Liver (tissue), 9 donors: ENCODE measurements around the gene GZMM. TPM values are rescaled to one million over a fixed set of nuclear protein-coding genes. Genes with fewer than 3 reads are reported as not detected.

Experiments
- DNase-seq: peaks from one replicate; pipeline ENCODE4 v3.0.0-alpha.2; 2017; ENCODE audit warnings: low spot score
- H3K27ac ChIP-seq, 2 donors: one replicate each; pipeline ENCODE4 v1.7.0; 2013; ENCODE audit warnings: inconsistent platforms in 2 of 2, low read length in 2 of 2, control low read depth in 1 of 2, low read depth in 1 of 2, mild to moderate bottlenecking in 1 of 2
- H3K27me3 ChIP-seq, 4 donors: one replicate each; pipeline versions ENCODE4 v1.6.1 to v1.7.0; 2013; ENCODE audit warnings: low read length in 3 of 4, inconsistent platforms in 1 of 4, mild to moderate bottlenecking in 1 of 4, moderate library complexity in 1 of 4; ENCODE audit not compliant: control insufficient read depth in 4 of 4, insufficient read depth in 4 of 4
- H3K36me3 ChIP-seq, 4 donors: one replicate each; pipeline versions ENCODE4 v1.6.1 to v1.7.0; 2013; ENCODE audit warnings: low read length in 3 of 4, mild to moderate bottlenecking in 3 of 4, low read depth in 1 of 4, moderate library complexity in 1 of 4; ENCODE audit not compliant: control insufficient read depth in 4 of 4, insufficient read depth in 3 of 4
- H3K4me1 ChIP-seq, 4 donors: one replicate each; pipeline versions ENCODE4 v1.6.1 to v1.7.0; 2013; ENCODE audit warnings: low read length in 3 of 4, mild to moderate bottlenecking in 3 of 4, moderate library complexity in 1 of 4; ENCODE audit not compliant: control insufficient read depth in 4 of 4, insufficient read depth in 4 of 4
- H3K4me3 ChIP-seq, 3 donors: one replicate each; pipeline versions ENCODE4 v1.6.1 to v1.7.0; 2013; ENCODE audit warnings: low read length in 3 of 3, control low read depth in 1 of 3, low read depth in 1 of 3, mild to moderate bottlenecking in 1 of 3
- H3K9ac ChIP-seq, 2 donors: one replicate each; pipeline ENCODE4 v1.7.0; 2013; ENCODE audit warnings: low read length in 2 of 2, mild to moderate bottlenecking in 2 of 2, moderate library complexity in 2 of 2, control low read depth in 1 of 2, low read depth in 1 of 2
- H3K9me3 ChIP-seq, 4 donors: one replicate each; pipeline versions ENCODE4 v1.6.1 to v1.7.0; 2013; ENCODE audit warnings: low read length in 3 of 4; ENCODE audit not compliant: control insufficient read depth in 4 of 4
- ATF3 ChIP-seq: IDR thresholded peaks from 2 replicates; pipeline ENCODE4 v1.6.1; 2016; ENCODE audit warnings: antibody characterized with exemption
- CTCF ChIP-seq: fragments of 150-350 bp; IDR thresholded peaks from 2 replicates; pipeline ENCODE4 v1.5.1; 2017; ENCODE audit warnings: improper control_type of control experiment, low read depth, low read length; ENCODE audit not compliant: missing input control
- EGR1 ChIP-seq, 2 donors: IDR thresholded peaks; 2 replicates each; pipeline ENCODE4 v1.6.1; 2016 to 2018; ENCODE audit warnings: antibody characterized with exemption in 2 of 2, low read depth in 2 of 2
- FOXA1 ChIP-seq: IDR thresholded peaks from 2 replicates; pipeline ENCODE4 v1.6.1; 2016; ENCODE audit warnings: antibody characterized with exemption
- FOXA2 ChIP-seq: IDR thresholded peaks from 2 replicates; pipeline ENCODE4 v1.6.1; 2016; ENCODE audit warnings: antibody characterized with exemption
- GABPA ChIP-seq, 2 donors: IDR thresholded peaks in 1 of 2; conservative IDR thresholded peaks in 1 of 2; 2 replicates each; pipeline ENCODE4 v1.6.1; 2016; ENCODE audit warnings: antibody characterized with exemption in 2 of 2, mild to moderate bottlenecking in 1 of 2, moderate library complexity in 1 of 2
- HNF4A ChIP-seq, 2 donors: conservative IDR thresholded peaks; 2 replicates each; pipeline ENCODE4 v1.6.1; 2016; ENCODE audit warnings: antibody characterized with exemption in 2 of 2, mild to moderate bottlenecking in 2 of 2
- HNF4G ChIP-seq: IDR thresholded peaks from 2 replicates; pipeline ENCODE4 v1.6.1; 2016; ENCODE audit warnings: antibody characterized with exemption
- JUND ChIP-seq, 2 donors: IDR thresholded peaks; 2 replicates each; pipeline ENCODE4 v1.6.1; 2016; ENCODE audit warnings: antibody characterized with exemption in 2 of 2
- MAX ChIP-seq: IDR thresholded peaks from 2 replicates; pipeline ENCODE4 v1.6.1; 2016; ENCODE audit warnings: antibody characterized with exemption
- NR2F2 ChIP-seq: IDR thresholded peaks from 2 replicates; pipeline ENCODE4 v1.6.1; 2016; ENCODE audit warnings: antibody characterized with exemption
- RAD21 ChIP-seq, 2 donors: IDR thresholded peaks; 2 replicates each; pipeline ENCODE4 v1.6.1; 2016; ENCODE audit warnings: antibody characterized with exemption in 2 of 2, mild to moderate bottlenecking in 2 of 2
- REST ChIP-seq: IDR thresholded peaks from 2 replicates; pipeline ENCODE4 v1.6.1; 2016; ENCODE audit warnings: antibody characterized with exemption, mild to moderate bottlenecking
- RXRA ChIP-seq, 2 donors: IDR thresholded peaks; 2 replicates each; pipeline ENCODE4 v1.6.1; 2017 to 2018; ENCODE audit warnings: antibody characterized with exemption in 2 of 2, mild to moderate bottlenecking in 1 of 2
- SP1 ChIP-seq: IDR thresholded peaks from 2 replicates; pipeline ENCODE4 v1.6.1; 2018; ENCODE audit warnings: antibody characterized with exemption, mild to moderate bottlenecking
- TAF1 ChIP-seq: conservative IDR thresholded peaks from 2 replicates; pipeline ENCODE4 v1.6.1; 2016; ENCODE audit warnings: antibody characterized with exemption, mild to moderate bottlenecking
- YY1 ChIP-seq: IDR thresholded peaks from 2 replicates; pipeline ENCODE4 v1.6.1; 2016; ENCODE audit warnings: antibody characterized with exemption, mild to moderate bottlenecking
- ZBTB33 ChIP-seq: IDR thresholded peaks from 2 replicates; pipeline ENCODE4 v1.6.1; 2016; ENCODE audit warnings: antibody characterized with exemption
- WGBS: extraction: QIAGEN DNeasy Blood & Tissue Kit; methylation state at CpG from one replicate; pipeline ENCODE4 v1.1.7; 2013; 5-methylcytosine and 5-hydroxymethylcytosine counted together
- polyA plus RNA-seq, 2 donors: library from polyadenylated mRNA; stranded (reverse) in 1 of 2; unstranded in 1 of 2; fragments of 200-250 nt in 1 of 2; fragments of >200 nt in 1 of 2; fragmentation: Nextera tagmentation in 1 of 2; extraction: Ambion mirVana in 1 of 2; gene quantifications; one replicate each; pipeline versions ENCODE4 v1.2.1 to v1.2.3, GENCODE V29; 2013 to 2015
- total RNA-seq, 2 donors: library from RNA; depleted of rRNA; stranded (reverse); fragments of >200 nt; gene quantifications; one replicate each; pipeline ENCODE4 v1.2.3, GENCODE V29; 2014
- donor health status: healthy.
- donor health status: healthy.
- donor health status: healthy.
- donor health status: healthy.
- donor health status: healthy.

GZMM gene
- total and polyA plus RNA-seq, 4 donors, result 0.28 to 1.3 (median 1.1) TPM

GRCh38 chr19:536031-536880 lies 7.6 kb upstream of the GZMM start:
- Histone ChIP-seq H3K9me3 (no peaks in the 10 kb centered on the region), H3K27ac (no peak overlapping the region), H3K9ac (no peak overlapping the region), H3K4me1 (peaks cover 13 to 30% (median 20%) of the 10 kb centered on the region in 4 donors), H3K27me3 (no peaks in the 10 kb centered on the region), H3K4me3 (no peak overlapping the region), H3K36me3 (peaks cover 3 to 25% (median 16%) of the 10 kb centered on the region in 4 donors)
- no peak for DNase-seq
- TF ChIP-seq RAD21 (IDR thresholded peaks at IDR 0.05) (no peak), MAX (no peak), CTCF (no peak), HNF4G (no peak), JUND (IDR thresholded peaks at IDR 0.05) (no peak), HNF4A (conservative IDR thresholded peaks at IDR 0.05) (no peak), FOXA2 (no peak), GABPA (IDR thresholded peaks at IDR 0.05 in 1 of 2, conservative IDR thresholded peaks at IDR 0.05 in 1 of 2) (no peak), ATF3 (no peak), ZBTB33 (no peak), TAF1 (no peak), FOXA1 (no peak), YY1 (no peak), RXRA (IDR thresholded peaks at IDR 0.05) (no peak), NR2F2 (no peak), REST (no peak), EGR1 (IDR thresholded peaks at IDR 0.05; ENCODE audit: low read depth in 2 of 2) (no peak), SP1 (no peak)
- 93% methylated on average over 55 of the region's 55 CpGs for WGBS
